ENCODE results near the gene RNF175. TPM values are rescaled to one million over a fixed set of nuclear protein-coding genes. Genes with fewer than 3 reads are reported as not detected.
"Not testable (repeated sequence)": the region's sequence is repeated elsewhere in the genome, so short reads cannot be mapped to it uniquely, and the experiment has no call there.

The RNF175 gene
- total RNA-seq, 3 donors from 2014 or later: 3.6 to 5.9 TPM; not detected in 1

DNA sequence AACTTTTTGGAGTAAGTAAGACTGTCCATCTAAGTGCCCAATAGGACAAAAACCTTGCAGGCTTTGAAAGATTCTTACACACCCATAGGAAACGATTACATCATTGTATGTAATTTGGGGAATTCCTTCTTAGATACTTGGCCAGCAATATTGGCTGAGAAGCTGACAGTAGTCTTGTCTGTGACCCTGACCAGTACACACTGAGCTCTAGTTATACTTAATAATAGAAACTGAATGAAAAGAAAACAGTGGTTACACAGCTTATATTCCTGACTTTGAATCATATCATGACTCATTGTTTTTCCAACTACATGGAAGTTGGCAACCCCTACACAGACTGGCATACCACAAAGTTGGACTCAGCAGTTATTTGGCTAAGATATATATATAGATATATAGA is 82.8 kb downstream of the RNF175 start:
- Histone ChIP-seq H3K27ac (no peak overlapping the region), H3K4me1 (no peaks in the 10 kb centered on the region), H3K4me3 (no peak overlapping the region), H3K36me3 (no peaks in the 10 kb centered on the region), H3K9me3 (peaks cover 7 to 11% of the 10 kb centered on the region in 2 donors), H3K27me3 (no peaks in the 10 kb centered on the region)
- no peak for DNase-seq (ENCODE audit: low spot score in 2 of 2)
- TF ChIP-seq POLR2A (IDR thresholded peaks at IDR 0.05): no peak
- no peak for TF ChIP-seq POLR2AphosphoS5 (IDR thresholded peaks at IDR 0.05)
- no peak for TF ChIP-seq CTCF (IDR thresholded peaks at IDR 0.05)
- intact Hi-C loops (cut with DNase I; ENCODE audit: low total_unique reads): no loop called here

DNA sequence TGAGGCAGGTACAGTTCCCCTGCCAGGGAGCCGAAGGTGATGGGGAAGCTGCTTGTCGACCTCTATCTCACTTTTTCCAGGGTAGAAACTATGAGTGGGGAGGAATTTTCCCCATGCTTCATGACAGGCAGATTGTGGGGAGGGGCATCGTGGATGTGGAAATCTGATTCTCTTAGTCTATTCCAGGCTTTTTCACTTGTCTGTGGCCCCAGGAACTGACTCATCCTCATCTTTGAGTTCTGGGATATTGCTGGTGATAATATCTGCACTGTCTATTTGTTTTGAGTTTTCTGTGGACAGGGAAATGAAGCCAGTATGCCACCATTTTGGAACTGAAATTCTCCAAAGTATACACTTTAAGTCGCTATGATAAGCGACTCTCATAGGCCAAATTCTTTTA is 83.3 kb downstream of the RNF175 start:
- peaks cover 7 to 11% of the 10 kb centered on the region in 2 donors for H3K9me3 ChIP-seq

GRCh38 chr4:153669838-153670237 is 90.0 kb downstream of the RNF175 start:
- intact Hi-C loops (cut with DNase I; ENCODE audit: low total_unique reads): no loop called here
- H3K36me3 ChIP-seq: no peaks in the 10 kb centered on the region
- no peaks in the 10 kb centered on the region for H3K4me1 ChIP-seq
- no peak for DNase-seq (ENCODE audit: low spot score in 2 of 2)
- peaks cover 0 to 4% of the 10 kb centered on the region in 2 donors for H3K9me3 ChIP-seq
- TF ChIP-seq POLR2A (IDR thresholded peaks at IDR 0.05): no peak
- TF ChIP-seq CTCF (IDR thresholded peaks at IDR 0.05): no peak
- no peak for TF ChIP-seq POLR2AphosphoS5 (IDR thresholded peaks at IDR 0.05)
- no peaks in the 10 kb centered on the region for H3K27me3 ChIP-seq
- H3K4me3 ChIP-seq: no peak overlapping the region
- H3K27ac ChIP-seq: no peak overlapping the region

More for the DNA sequence above, 83.3 kb downstream of the RNF175 start:
- Histone ChIP-seq H3K4me1 (no peaks in the 10 kb centered on the region), H3K4me3 (no peak overlapping the region), H3K27me3 (no peaks in the 10 kb centered on the region), H3K36me3 (no peaks in the 10 kb centered on the region), H3K27ac (no peak overlapping the region)
- intact Hi-C loops (cut with DNase I; ENCODE audit: low total_unique reads): no loop called here
- DNase-seq (ENCODE audit: low spot score in 2 of 2): no peak
- TF ChIP-seq CTCF (IDR thresholded peaks at IDR 0.05) (no peak), POLR2AphosphoS5 (IDR thresholded peaks at IDR 0.05) (no peak), POLR2A (IDR thresholded peaks at IDR 0.05) (no peak)

DNA sequence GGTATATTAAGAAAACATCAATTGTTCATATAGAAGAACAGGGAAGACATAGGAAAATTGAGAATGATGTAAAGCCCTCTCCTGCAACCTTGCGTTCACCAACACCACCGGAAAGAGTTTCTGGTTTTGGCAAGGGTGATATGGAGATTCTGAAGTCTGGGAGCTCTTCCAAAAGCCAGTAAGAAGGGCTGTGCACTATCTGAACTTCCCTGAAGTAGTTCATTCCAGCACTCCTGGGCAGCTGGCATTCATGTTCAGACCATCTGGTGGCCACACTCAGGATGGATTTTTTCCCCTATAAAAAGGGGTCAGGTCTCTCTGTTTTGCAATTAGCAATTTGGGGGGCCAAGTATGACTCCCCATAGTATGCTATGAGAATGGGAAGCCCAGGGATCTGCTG is 91.2 kb downstream of the RNF175 start:
- no peak for DNase-seq (ENCODE audit: low spot score in 2 of 2)
- TF ChIP-seq CTCF (IDR thresholded peaks at IDR 0.05) (no peak), POLR2AphosphoS5 (IDR thresholded peaks at IDR 0.05) (no peak), POLR2A (IDR thresholded peaks at IDR 0.05) (no peak)
- Histone ChIP-seq H3K4me3 (no peak overlapping the region), H3K4me1 (no peaks in the 10 kb centered on the region), H3K9me3 (no peaks in the 10 kb centered on the region), H3K27me3 (no peaks in the 10 kb centered on the region), H3K27ac (no peak overlapping the region), H3K36me3 (no peaks in the 10 kb centered on the region)
- intact Hi-C loops (cut with DNase I; ENCODE audit: low total_unique reads): no loop called here

- H3K4me1 ChIP-seq; intact Hi-C loops (cut with DNase I; ENCODE audit: low total_unique reads); H3K9me3 ChIP-seq; H3K4me3 ChIP-seq; H3K27ac ChIP-seq; H3K27me3 ChIP-seq; DNase-seq (ENCODE audit: low spot score in 2 of 2); H3K36me3 ChIP-seq: not testable (repeated sequence)
These were observed 93.3 kb downstream of the RNF175 start for GRCh38 chr4:153666505-153666904.

DNA sequence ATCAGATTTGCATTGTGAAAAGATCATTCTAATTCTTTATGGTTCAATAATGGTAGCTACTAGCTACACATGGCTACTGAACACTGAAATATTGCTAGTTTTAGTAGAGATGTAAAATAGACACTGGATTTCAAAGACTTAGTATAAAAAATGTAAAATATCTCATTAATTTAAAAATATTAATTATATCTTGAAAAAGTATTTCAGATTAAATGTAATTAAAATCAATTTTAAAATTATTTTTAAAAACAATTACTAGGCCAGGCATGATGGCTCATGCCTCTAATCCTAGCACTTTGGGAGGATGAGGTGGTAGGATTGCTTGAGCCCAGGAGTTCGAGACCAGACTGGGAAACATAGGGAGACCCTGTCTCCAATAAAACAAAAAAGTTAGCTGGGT is 96.2 kb downstream of the RNF175 start:
- no peaks in the 10 kb centered on the region for H3K36me3 ChIP-seq
- no peaks in the 10 kb centered on the region for H3K4me1 ChIP-seq
- no peak for TF ChIP-seq POLR2AphosphoS5 (IDR thresholded peaks at IDR 0.05)
- TF ChIP-seq POLR2A (IDR thresholded peaks at IDR 0.05): no peak
- TF ChIP-seq CTCF (IDR thresholded peaks at IDR 0.05): no peak
- no peaks in the 10 kb centered on the region for H3K27me3 ChIP-seq
- H3K27ac ChIP-seq: no peak overlapping the region
- H3K9me3 ChIP-seq: no peaks in the 10 kb centered on the region
- DNase-seq (ENCODE audit: low spot score in 2 of 2): no peak
- no peak overlapping the region for H3K4me3 ChIP-seq
- intact Hi-C loops (cut with DNase I; ENCODE audit: low total_unique reads): no loop called here
